Nephron (organoid): ENCODE measurements around the gene C3orf80.
"Not testable (repeated sequence)": the region's sequence is repeated elsewhere in the genome, so short reads cannot be mapped to it uniquely, and the experiment has no call there.

Source experiments
- H3K27ac Mint-ChIP-seq, 3 experiments: 2 replicates each; pipeline ENCODE4 v1.8.0; 2020; ENCODE audit warnings: mixed read lengths in 3 of 3, mild to moderate bottlenecking in 2 of 3, moderate library complexity in 1 of 3
- H3K27me3 Mint-ChIP-seq: 2 replicates; pipeline ENCODE4 v1.8.0; 2021; ENCODE audit warnings: low read depth, mild to moderate bottlenecking, moderate library complexity, mixed read lengths
- H3K36me3 Mint-ChIP-seq: 2 replicates; pipeline ENCODE4 v1.8.0; 2020; ENCODE audit warnings: low read depth, mixed read lengths
- H3K4me1 Mint-ChIP-seq: 2 replicates; pipeline ENCODE4 v1.8.0; 2020; ENCODE audit warnings: mixed read lengths
- H3K4me3 Mint-ChIP-seq, 3 experiments: 2 replicates each; pipeline ENCODE4 v1.8.0; 2020; ENCODE audit warnings: mild to moderate bottlenecking in 3 of 3, mixed read lengths in 3 of 3, moderate library complexity in 2 of 3
- H3K9me3 Mint-ChIP-seq: 2 replicates; pipeline ENCODE4 v1.8.0; 2020; ENCODE audit warnings: mixed read lengths
- TF ChIP-seq, protein P1 (sequence below), 3 experiments: fragments of 200-600 bp; sonication (generic); IDR thresholded peaks; one replicate each; pipeline ENCODE4 v1.5.0; 2021; ENCODE audit warnings: antibody characterized with exemption in 3 of 3; ENCODE audit not compliant: unreplicated experiment in 3 of 3

The C3orf80 gene

DNA sequence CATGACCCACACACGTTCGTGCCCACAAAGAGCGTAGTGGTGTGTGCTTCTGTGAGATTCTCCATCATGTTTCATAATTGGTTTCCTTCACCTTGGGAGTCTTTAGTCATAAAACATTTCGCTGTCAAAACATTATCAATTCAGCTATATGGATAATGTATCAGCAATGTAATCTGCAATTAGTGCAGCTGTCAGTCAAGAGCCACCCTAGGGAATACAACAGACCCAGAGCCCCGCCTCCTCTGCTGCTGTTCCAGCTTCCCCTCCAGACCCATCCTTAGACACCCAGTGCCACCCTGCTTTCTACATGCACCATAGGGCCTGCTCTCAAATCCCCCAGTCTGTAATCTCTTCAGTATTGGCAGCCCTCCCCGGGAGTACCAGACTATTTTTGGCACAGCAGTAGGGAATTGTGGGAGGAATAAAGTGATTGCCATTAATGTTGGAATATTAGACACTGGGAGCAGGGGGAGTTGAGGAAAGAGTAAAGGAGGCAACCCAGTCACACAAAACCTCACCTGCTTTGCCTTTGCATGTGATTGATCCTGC, 31.5 kb upstream of the C3orf80 start:
- Mint-ChIP-seq H3K27ac (no peak overlapping the region), H3K36me3 (no peaks in the 10 kb centered on the region), H3K4me1 (no peaks in the 10 kb centered on the region), H3K27me3 (peaks cover 9% of the 10 kb centered on the region), H3K4me3 (no peak overlapping the region), H3K9me3 (no peaks in the 10 kb centered on the region)
- TF ChIP-seq, protein P1, sequence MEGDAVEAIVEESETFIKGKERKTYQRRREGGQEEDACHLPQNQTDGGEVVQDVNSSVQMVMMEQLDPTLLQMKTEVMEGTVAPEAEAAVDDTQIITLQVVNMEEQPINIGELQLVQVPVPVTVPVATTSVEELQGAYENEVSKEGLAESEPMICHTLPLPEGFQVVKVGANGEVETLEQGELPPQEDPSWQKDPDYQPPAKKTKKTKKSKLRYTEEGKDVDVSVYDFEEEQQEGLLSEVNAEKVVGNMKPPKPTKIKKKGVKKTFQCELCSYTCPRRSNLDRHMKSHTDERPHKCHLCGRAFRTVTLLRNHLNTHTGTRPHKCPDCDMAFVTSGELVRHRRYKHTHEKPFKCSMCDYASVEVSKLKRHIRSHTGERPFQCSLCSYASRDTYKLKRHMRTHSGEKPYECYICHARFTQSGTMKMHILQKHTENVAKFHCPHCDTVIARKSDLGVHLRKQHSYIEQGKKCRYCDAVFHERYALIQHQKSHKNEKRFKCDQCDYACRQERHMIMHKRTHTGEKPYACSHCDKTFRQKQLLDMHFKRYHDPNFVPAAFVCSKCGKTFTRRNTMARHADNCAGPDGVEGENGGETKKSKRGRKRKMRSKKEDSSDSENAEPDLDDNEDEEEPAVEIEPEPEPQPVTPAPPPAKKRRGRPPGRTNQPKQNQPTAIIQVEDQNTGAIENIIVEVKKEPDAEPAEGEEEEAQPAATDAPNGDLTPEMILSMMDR (IDR thresholded peaks at IDR 0.05; ENCODE audit: unreplicated experiment in 3 of 3) = no peak

DNA sequence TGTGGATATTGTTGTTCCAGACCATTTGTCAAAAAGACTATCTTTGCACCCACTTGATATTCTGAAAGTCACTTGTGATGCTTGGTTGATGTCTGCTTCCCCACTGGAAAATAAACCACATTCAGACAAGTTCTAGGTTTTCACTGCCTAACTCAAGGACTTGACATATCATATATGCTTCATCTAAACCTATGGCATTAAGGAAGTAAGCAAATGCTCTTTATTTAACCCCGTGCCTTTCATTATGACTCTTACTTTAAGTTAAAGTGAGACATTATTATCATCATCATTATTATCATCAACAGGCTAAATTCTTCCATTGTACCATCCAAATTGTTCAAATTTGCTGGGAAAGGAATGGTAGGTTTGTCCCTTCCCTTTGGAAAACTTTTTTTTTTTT, 30.8 kb upstream of the C3orf80 start:
- Mint-ChIP-seq H3K27ac (no peak overlapping the region), H3K36me3 (no peaks in the 10 kb centered on the region), H3K4me1 (no peaks in the 10 kb centered on the region), H3K4me3 (no peak overlapping the region), H3K9me3 (no peaks in the 10 kb centered on the region), H3K27me3 (peaks cover 9% of the 10 kb centered on the region)
- TF ChIP-seq, protein P1 (IDR thresholded peaks at IDR 0.05; ENCODE audit: unreplicated experiment in 3 of 3) = no peak

DNA sequence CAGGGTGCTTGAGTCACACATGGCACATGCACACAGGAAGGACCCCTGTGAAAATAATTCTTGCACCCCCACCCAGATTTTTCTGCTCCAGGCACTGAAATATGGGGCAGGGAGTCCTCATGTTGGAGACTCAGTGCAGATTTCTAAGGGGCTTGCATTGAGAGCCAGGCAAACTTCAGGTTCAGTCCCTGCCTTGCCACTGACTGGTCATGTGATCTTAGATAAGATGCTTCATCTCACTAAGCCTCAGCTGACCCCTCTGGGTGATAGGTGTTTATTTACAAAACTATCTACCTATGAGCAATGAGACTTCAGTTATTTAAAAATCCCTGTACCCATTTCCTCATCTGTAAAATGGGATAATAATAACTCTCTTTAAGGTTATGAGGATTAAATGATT, 30.1 kb upstream of the C3orf80 start:
- Mint-ChIP-seq H3K36me3 (no peaks in the 10 kb centered on the region), H3K27ac (no peak overlapping the region), H3K9me3 (no peaks in the 10 kb centered on the region), H3K4me3 (no peak overlapping the region), H3K4me1 (peaks cover 1% of the 10 kb centered on the region), H3K27me3 (peaks cover 9% of the 10 kb centered on the region)
- TF ChIP-seq, protein P1 (IDR thresholded peaks at IDR 0.05; ENCODE audit: unreplicated experiment in 3 of 3) = no peak

DNA sequence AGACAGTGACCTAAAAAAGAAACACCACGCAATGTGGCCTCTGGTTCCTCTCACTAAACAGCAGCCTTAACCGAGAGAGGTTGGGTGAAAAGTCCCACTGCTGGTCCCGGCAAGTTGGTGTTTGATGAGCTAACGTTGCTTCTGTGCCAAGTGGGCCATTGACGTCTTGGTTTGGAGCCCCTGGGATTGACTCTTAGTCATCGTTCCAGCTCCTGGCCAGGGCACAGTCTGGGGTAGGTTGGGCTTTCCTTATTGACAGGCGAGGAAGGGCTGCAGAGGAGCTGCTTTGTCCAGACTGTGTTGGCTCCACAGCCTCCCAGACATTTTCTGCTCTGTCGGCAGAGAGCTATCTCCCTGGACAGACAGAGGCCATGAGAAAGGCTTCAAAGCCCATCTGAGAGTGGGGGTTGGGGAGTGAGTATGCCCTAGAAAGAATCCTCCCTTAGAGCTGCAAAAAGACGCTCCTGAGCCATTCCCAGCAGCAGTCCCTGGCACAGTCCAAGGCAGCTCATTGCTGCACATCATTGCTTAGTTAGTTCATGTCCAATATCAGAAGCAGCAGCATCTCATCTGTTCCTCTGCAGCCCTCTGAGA, 28.6 kb upstream of the C3orf80 start:
- TF ChIP-seq, protein P1 (IDR thresholded peaks at IDR 0.05; ENCODE audit: unreplicated experiment in 3 of 3) = no peak
- no peak overlapping the region for H3K4me3 Mint-ChIP-seq
- peaks cover 4% of the 10 kb centered on the region for H3K27me3 Mint-ChIP-seq
- no peak overlapping the region for H3K27ac Mint-ChIP-seq
- H3K9me3 Mint-ChIP-seq = no peaks in the 10 kb centered on the region
- H3K36me3 Mint-ChIP-seq = no peaks in the 10 kb centered on the region
- peaks cover 7% of the 10 kb centered on the region for H3K4me1 Mint-ChIP-seq

DNA sequence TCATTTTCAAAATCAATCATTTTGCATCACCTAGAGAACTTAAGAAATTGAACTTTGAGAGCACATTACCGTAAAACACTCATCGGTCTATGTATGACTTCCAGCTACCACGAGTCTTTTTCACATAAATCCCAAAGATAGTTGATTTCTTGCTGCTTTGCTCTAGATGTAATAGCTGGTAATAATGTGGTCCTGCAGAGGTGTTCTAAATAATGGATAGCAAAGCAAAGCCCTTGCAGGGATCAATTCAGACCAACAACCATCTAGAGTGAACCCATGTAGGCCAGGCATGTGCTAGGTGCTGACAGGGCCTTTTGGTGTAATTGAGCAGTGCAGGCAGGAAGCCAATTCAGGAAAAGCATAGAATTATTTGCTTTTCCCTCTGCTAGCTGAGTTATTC, 26.1 kb upstream of the C3orf80 start:
- Mint-ChIP-seq H3K4me1 (peaks cover 7% of the 10 kb centered on the region), H3K9me3 (no peaks in the 10 kb centered on the region), H3K27me3 (peaks cover 12% of the 10 kb centered on the region), H3K36me3 (no peaks in the 10 kb centered on the region), H3K4me3 (no peak overlapping the region), H3K27ac (no peak overlapping the region)
- TF ChIP-seq, protein P1 (IDR thresholded peaks at IDR 0.05; ENCODE audit: unreplicated experiment in 3 of 3) = no peak

DNA sequence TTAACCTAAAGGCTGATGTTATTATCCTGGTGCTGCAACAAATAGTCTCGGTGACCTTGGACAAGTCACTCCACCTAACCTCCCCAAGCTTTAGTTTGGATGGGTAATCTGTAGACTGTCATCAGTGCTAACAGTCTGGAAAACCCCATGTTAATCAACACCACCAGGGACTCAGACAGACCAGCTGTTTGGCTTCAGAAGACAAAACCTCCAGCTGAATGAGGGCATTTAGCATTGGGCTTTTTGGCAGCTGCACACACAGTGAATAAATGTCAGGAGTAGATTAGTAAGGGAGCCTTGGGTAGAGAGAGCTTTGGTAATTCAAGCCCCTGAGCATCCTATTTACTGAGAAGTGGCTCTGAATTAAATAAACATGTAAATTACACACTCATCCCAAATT, 24.9 kb upstream of the C3orf80 start:
- H3K36me3 Mint-ChIP-seq = no peaks in the 10 kb centered on the region
- H3K27me3 Mint-ChIP-seq = peaks cover 16% of the 10 kb centered on the region
- no peak overlapping the region for H3K4me3 Mint-ChIP-seq
- H3K27ac Mint-ChIP-seq = no peak overlapping the region
- TF ChIP-seq, protein P1 (IDR thresholded peaks at IDR 0.05; ENCODE audit: unreplicated experiment in 3 of 3) = no peak
- no peaks in the 10 kb centered on the region for H3K9me3 Mint-ChIP-seq
- H3K4me1 Mint-ChIP-seq = peaks cover 7% of the 10 kb centered on the region

DNA sequence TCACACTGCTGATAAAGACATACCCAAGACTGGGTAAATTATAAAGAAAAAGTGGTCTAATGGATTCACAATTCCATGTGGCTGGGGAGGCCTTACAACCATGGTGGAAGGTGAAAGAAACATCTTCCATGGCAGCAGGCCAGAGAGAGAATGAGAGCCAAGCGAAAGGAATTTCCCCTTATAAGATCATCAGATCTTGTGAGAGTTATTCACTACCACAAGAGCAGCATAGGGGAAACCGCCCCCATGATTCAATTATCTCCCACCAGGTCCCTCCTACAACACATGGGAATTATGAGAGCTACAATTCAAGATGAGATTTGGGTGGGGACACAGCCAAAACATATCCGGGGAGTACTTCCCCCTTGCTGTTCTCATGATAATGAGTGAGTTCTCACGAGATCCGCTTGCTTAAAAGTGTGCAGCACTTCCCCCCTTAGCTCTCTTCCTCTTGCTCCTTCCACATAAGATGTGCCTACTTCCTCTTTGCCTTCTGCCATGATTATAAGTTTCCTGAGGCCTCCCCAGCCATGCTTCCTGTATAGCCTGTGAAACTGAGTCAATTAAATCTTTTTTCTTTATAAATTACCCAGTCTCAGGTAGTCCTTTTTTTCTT, 20.7 kb upstream of the C3orf80 start:
- not testable (repeated sequence) for H3K9me3 Mint-ChIP-seq, H3K36me3 Mint-ChIP-seq, H3K27ac Mint-ChIP-seq, H3K4me1 Mint-ChIP-seq, H3K4me3 Mint-ChIP-seq
- peaks cover 16% of the 10 kb centered on the region for H3K27me3 Mint-ChIP-seq
